SK-N-SH (cell line): ENCODE data around the gene HTRA3. TPM values are rescaled to one million over a fixed set of nuclear protein-coding genes. Genes with fewer than 3 reads are reported as not detected.

ENCODE experiments used
- CTCF ChIA-PET: fragments of 300-600, 350-600 bp; formaldehyde crosslinking; extraction: SDS; loops from one replicate; lab custom pipeline; 2021; lab: Yijun Ruan, JAX
- POLR2A ChIA-PET: fragments of 350-600 bp; sonication (Branson Sonifier 250); formaldehyde crosslinking; extraction: SDS; loops from one replicate; lab custom pipeline; 2020; ENCODE audit warnings: antibody characterized with exemption, inconsistent platforms; lab: Yijun Ruan, JAX
- DNase-seq: peaks from one replicate; pipeline ENCODE4 v3.0.0; 2012
- H2AFZ ChIP-seq: fragments of 200-600 bp; sonication (generic); 2 replicates; pipeline ENCODE4 v1.8.1; 2016; ENCODE audit warnings: antibody characterized with exemption, mild to moderate bottlenecking, low read depth
- H3F3A ChIP-seq: fragments of 200-600 bp; sonication (generic); replicated peaks from 2 replicates; pipeline ENCODE3; 2016; ENCODE audit warnings: antibody characterized with exemption, mild to moderate bottlenecking; ENCODE audit not compliant: insufficient read depth
- H3K27ac ChIP-seq, 2 experiments: fragments of 200-500 bp in 1 of 2; fragments of 200-600 bp in 1 of 2; sonication (Bioruptor generic) in 1 of 2; sonication (generic), shearing (Covaris generic) in 1 of 2; 2 replicates each; pipeline versions ENCODE4 v1.5.1 to v1.6.1; 2014 to 2016; ENCODE audit warnings: low read depth in 2 of 2, inconsistent platforms in 1 of 2, low read length in 1 of 2, mild to moderate bottlenecking in 1 of 2, mixed read lengths in 1 of 2
- H3K27me3 ChIP-seq: fragments of 200-600 bp; sonication (generic), shearing (Covaris generic); 2 replicates; pipeline ENCODE4 v1.6.1; 2016; ENCODE audit warnings: mixed run types; ENCODE audit not compliant: insufficient read depth
- H3K36me3 ChIP-seq, 2 experiments: fragments of 200-500 bp in 1 of 2; fragments of 200-600 bp in 1 of 2; sonication (Bioruptor generic) in 1 of 2; sonication (generic) in 1 of 2; replicated peaks in 1 of 2; 2 replicates each; pipeline versions ENCODE3 to v1.5.1; 2014 to 2016; ENCODE audit warnings: low read length in 1 of 2, mild to moderate bottlenecking in 1 of 2; ENCODE audit not compliant: insufficient read depth in 2 of 2, control insufficient read depth in 1 of 2
- H3K4me1 ChIP-seq, 2 experiments: fragments of 200-500 bp in 1 of 2; fragments of 200-600 bp in 1 of 2; sonication (Bioruptor generic) in 1 of 2; sonication (generic), shearing (Covaris generic) in 1 of 2; 2 replicates each; pipeline versions ENCODE4 v1.5.1 to v1.6.1; 2014 to 2016; ENCODE audit warnings: low read depth in 1 of 2, low read length in 1 of 2, mixed run types in 1 of 2; ENCODE audit not compliant: insufficient read depth in 2 of 2, control insufficient read depth in 1 of 2
- H3K4me2 ChIP-seq: fragments of 200-600 bp; sonication (generic), shearing (Covaris generic); 2 replicates; pipeline ENCODE4 v1.6.1; 2017; ENCODE audit warnings: mixed run types
- H3K4me3 ChIP-seq, 2 experiments: fragments of 200-500 bp in 1 of 2; fragments of 200-600 bp in 1 of 2; sonication (Bioruptor generic) in 1 of 2; sonication (generic), shearing (Covaris generic) in 1 of 2; 2 replicates each; pipeline versions ENCODE4 v1.5.1 to v1.8.1; 2014 to 2016; ENCODE audit warnings: low read depth in 2 of 2, inconsistent platforms in 1 of 2, low read length in 1 of 2, mild to moderate bottlenecking in 1 of 2, mixed read lengths in 1 of 2, moderate library complexity in 1 of 2
- H3K79me2 ChIP-seq: fragments of 200-600 bp; sonication (generic); 2 replicates; pipeline ENCODE4 v1.8.1; 2017; ENCODE audit warnings: mild to moderate bottlenecking; ENCODE audit not compliant: insufficient read depth
- H3K9ac ChIP-seq: fragments of 200-600 bp; sonication (generic); 2 replicates; pipeline ENCODE4 v1.6.1; 2017; ENCODE audit warnings: mixed run types
- H3K9me2 ChIP-seq: fragments of 200-600 bp; sonication (generic); 2 replicates; pipeline ENCODE4 v1.6.1; 2017; ENCODE audit warnings: mixed run types
- H3K9me3 ChIP-seq: fragments of 200-600 bp; sonication (generic); 2 replicates; pipeline ENCODE4 v1.6.1; 2017; ENCODE audit warnings: mixed run types, mild to moderate bottlenecking, moderate library complexity
- H4K20me1 ChIP-seq: fragments of 200-600 bp; sonication (generic); 2 replicates; pipeline ENCODE4 v1.6.1; 2017; ENCODE audit warnings: mild to moderate bottlenecking, mixed run types; ENCODE audit not compliant: insufficient read depth
- CHD2 ChIP-seq: fragments of 150-350 bp; IDR thresholded peaks from 2 replicates; pipeline ENCODE4 v1.6.1; 2018; ENCODE audit warnings: low read length; ENCODE audit not compliant: partially characterized antibody
- CTCF ChIP-seq: fragments of 200-600 bp; sonication (generic); IDR thresholded peaks from 2 replicates; pipeline ENCODE4 v1.6.1; 2017; ENCODE audit warnings: antibody characterized with exemption, mild to moderate bottlenecking, moderate library complexity
- EZH2phosphoT487 ChIP-seq: fragments of 200-600 bp; sonication (generic); IDR thresholded peaks from 2 replicates; pipeline ENCODE4 v1.6.1; 2017; ENCODE audit warnings: low read depth, mixed run types, mild to moderate bottlenecking, antibody characterized with exemption, moderate library complexity, borderline replicate concordance
- FOSL2 ChIP-seq: IDR thresholded peaks from 2 replicates; pipeline ENCODE4 v1.4.0; 2012; ENCODE audit warnings: low read depth, mild to moderate bottlenecking, moderate library complexity, borderline replicate concordance
- FOXM1 ChIP-seq: IDR thresholded peaks from 2 replicates; pipeline ENCODE4 v1.4.0; 2012; ENCODE audit warnings: low read depth, mild to moderate bottlenecking
- JUND ChIP-seq: IDR thresholded peaks from 2 replicates; pipeline ENCODE4 v1.4.0; 2012
- MXI1 ChIP-seq: IDR thresholded peaks from 2 replicates; pipeline ENCODE4 v1.6.1; 2012; ENCODE audit warnings: mild to moderate bottlenecking, low read depth, low read length, improper control_type of control experiment
- NFIC ChIP-seq: IDR thresholded peaks from 2 replicates; pipeline ENCODE4 v1.4.0; 2012; ENCODE audit warnings: borderline replicate concordance
- RCOR1 ChIP-seq: fragments of 150-350 bp; IDR thresholded peaks from 2 replicates; pipeline ENCODE4 v1.6.1; 2017; ENCODE audit warnings: antibody characterized with exemption, low read length
- RFX5 ChIP-seq: IDR thresholded peaks from 2 replicates; pipeline ENCODE4 v1.6.1; 2012; ENCODE audit warnings: mild to moderate bottlenecking, improper control_type of control experiment, low read length
- RXRA ChIP-seq: IDR thresholded peaks from 2 replicates; pipeline ENCODE4 v1.4.0; 2012; ENCODE audit warnings: low read depth, mild to moderate bottlenecking, borderline replicate concordance
- TAF1 ChIP-seq: IDR thresholded peaks from 2 replicates; pipeline ENCODE4 v1.6.1; 2012; ENCODE audit warnings: low read depth, mild to moderate bottlenecking, low read length, moderate library complexity, borderline replicate concordance
- TEAD4 ChIP-seq: IDR thresholded peaks from 2 replicates; pipeline ENCODE4 v1.4.0; 2012; ENCODE audit warnings: mild to moderate bottlenecking, borderline replicate concordance; ENCODE audit not compliant: insufficient read depth
- USF2 ChIP-seq: fragments of 150-350 bp; IDR thresholded peaks from 2 replicates; pipeline ENCODE4 v1.6.1; 2017; ENCODE audit warnings: antibody characterized with exemption, low read length, low read depth, borderline replicate concordance
- WGBS: methylation state at CpG from one replicate; pipeline ENCODE4 v1.1.6; 2017; ENCODE audit warnings: low lambda C conversion rate; 5-methylcytosine and 5-hydroxymethylcytosine counted together
- polyA plus RNA-seq, 3 experiments: library from polyadenylated mRNA; depleted of rRNA; stranded (reverse); fragments of >200 nt; gene quantifications; 2 replicates each; pipeline ENCODE4 v1.2.3, GENCODE V29; 2012

Gene HTRA3
- polyA plus RNA-seq, 1 of the 3 experiments (the other 2 are of a cell fraction) = 0.05 TPM

- Histone ChIP-seq H3K27me3 (no peaks in the 10 kb centered on the region), H4K20me1 (no peaks in the 10 kb centered on the region), H3K9me3 (no peaks in the 10 kb centered on the region), H3K4me2 (no peak overlapping the region), H3K36me3 (no peaks in the 10 kb centered on the region), H3K9ac (no peak overlapping the region), H3F3A (no peaks in the 10 kb centered on the region), H3K27ac (no peak overlapping the region), H3K4me3 (no peak overlapping the region), H3K79me2 (no peaks in the 10 kb centered on the region), H2AFZ (no peak overlapping the region), H3K9me2 (no peaks in the 10 kb centered on the region), H3K4me1 (peaks cover 4 to 8% of the 10 kb centered on the region in 2 experiments; a peak in 1 of 4 replicates)
- 89% methylated on average over 5 of the region's 19 CpGs for WGBS
- ChIA-PET CTCF (interaction anchor here (1.2 to 6.8 kb wide), 4 partner anchors 68 to 165 kb away, joined by 3 to 115 read pairs (median 10); no protein-coding TSS in a partner anchor), POLR2A (no interaction called here)
- TF ChIP-seq CHD2 (no peak), TEAD4 (no peak), NFIC (no peak), FOSL2 (no peak), RCOR1 (no peak), CTCF (no peak), RFX5 (no peak), FOXM1 (no peak), EZH2phosphoT487 (no peak), RXRA (no peak), JUND (no peak), MXI1 (no peak), USF2 (no peak), TAF1 (no peak)
- DNase-seq = no peak
Measured at GRCh38 chr4:8244931-8245460, 24.6 kb upstream of the HTRA3 start.
